GM19452 (cell line): Measurements from ENCODE around the gene MLLT3.

ENCODE experiments used
- ATAC-seq: cut with Tn5 transposase; IDR thresholded peaks from one replicate; pipeline ENCODE4 v1.9.1; 2021; ENCODE audit not compliant: unreplicated experiment

Gene MLLT3

GRCh38 chr9:20391208-20391607, 231.1 kb downstream of the MLLT3 start:
- no peak for ATAC-seq

- no peak for ATAC-seq
Observed at GRCh38 chr9:20390400-20390799, 231.9 kb downstream of the MLLT3 start.

GRCh38 chr9:20387062-20387461, 235.2 kb downstream of the MLLT3 start:
- ATAC-seq = no peak

DNA sequence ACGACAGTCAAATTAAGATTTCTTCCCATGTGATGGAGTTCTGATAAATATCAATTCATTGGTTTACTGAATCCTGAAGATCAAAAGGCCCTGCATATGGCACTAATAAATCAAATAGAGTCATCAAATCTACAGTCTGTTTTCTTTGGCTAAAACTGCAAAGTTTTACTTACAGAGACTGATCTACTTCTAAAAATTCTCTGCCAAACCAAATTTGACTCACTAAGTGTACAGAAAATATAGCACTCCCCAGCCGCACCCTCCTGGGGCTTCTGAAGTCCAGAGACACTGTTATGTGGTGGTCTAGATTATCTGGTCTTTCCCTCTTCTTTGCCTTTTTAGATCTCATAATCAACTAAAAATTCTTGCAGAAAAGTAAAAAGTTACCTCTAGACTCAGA, 237.7 kb downstream of the MLLT3 start:
- ATAC-seq = no peak

GRCh38 chr9:20382460-20383071, 239.7 kb downstream of the MLLT3 start:
- ATAC-seq = no peak

DNA sequence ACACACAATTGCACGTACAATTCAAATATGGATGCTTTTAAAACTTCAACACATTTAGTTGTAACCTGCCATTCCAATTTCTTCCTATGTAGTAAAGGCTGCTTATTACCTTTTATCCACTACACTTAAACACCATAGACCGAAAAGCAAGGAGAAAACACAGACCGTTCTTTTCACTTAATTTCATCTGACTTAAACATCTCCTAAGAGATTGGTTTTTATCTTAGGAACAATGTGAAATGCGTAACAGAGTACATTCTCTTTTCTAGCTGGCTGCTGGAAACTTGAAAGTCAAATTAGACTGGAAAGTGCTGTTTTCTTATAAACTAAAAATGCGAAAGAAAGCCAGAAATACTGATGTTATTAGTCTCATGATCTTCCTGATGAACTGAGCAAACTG, 241.8 kb downstream of the MLLT3 start:
- no peak for ATAC-seq

GRCh38 chr9:20379804-20380225, 242.5 kb downstream of the MLLT3 start:
- no peak for ATAC-seq

- ATAC-seq = no peak
Observed at GRCh38 chr9:20378851-20379250, 243.4 kb downstream of the MLLT3 start.

GRCh38 chr9:20377790-20378189, 244.5 kb downstream of the MLLT3 start:
- ATAC-seq = no peak

DNA sequence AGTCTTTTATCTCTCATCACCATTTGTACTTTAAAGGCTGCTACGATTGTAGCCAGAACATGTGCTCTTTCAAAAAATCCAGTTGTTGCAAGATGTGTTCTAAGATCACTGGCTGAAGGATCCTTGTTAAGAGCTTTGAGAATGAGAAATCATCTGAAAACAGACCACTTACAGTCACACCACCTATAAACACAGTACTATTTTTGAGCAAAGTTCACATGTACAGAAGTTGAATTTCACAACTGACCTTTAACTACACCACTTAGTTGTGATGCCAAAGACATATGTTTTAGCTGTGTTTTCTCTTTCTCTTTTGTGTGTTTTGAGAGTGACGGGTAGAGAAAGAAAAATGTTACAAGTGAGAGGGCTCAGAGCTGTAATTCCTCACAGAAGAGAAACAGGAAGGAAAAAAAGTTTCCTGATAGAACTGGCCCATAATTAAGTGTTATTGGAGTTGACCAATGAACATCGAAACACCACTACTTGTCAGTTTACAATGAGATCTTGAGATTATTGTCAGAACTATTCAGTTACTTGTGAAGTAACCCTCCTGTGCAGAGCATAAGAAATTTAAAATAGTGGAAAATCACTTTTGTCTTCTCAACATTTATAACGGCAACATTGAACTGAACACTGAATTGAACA, 245.4 kb downstream of the MLLT3 start:
- ATAC-seq = no peak

DNA sequence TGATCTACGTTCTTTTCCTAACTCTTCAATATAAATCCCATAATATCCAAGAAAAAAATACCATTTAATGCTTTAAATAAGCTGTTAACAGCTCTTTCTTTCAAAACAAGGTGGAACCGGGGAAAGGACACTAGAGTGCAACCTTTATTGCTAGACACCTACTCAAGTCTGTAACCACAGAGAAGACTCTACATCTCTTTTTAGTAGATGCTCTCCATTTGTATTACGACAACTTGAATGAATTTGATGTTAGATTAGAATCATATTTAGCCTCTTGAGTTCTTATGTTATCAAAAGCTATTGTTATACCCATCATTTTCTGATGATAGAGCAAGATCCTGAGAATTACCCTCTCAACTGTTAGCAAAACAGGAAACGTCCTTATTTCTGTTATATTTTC, 246.3 kb downstream of the MLLT3 start:
- no peak for ATAC-seq

DNA sequence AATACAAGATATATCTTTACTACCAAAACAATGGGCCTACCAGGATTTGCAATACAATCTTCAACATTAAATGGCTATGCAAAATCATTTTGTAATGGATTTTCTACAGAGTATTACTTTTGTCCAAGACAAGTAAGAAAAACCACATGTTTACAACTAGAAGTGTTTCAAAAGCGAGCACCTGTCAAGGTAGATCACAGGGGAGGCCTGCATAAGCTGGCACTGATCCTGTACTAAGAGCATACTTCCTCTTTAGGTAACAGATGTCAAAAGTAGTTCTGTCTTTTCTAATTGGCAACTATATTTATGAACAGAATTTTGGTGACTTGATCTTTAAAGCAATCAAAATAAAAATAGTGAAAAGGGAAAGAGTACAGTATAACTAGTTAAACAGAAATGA, 249.0 kb downstream of the MLLT3 start:
- no peak for ATAC-seq

DNA sequence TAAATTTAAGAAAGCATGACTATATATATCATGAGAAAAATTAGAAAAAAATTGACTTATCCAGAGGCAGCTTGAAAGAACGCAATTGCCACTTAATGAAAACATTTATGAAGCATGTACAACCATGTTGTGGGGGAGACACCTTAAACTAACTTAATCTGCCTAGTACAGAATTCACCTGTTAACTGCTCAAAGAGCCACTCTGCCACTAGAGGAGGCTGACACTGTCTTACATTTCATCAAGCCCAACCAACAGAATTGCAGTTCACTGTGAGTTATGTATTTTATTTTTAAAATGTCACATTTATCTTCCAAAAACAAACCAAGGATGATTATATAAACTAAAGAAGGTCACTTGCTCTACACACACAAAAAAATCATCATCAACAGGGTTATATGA, 252.9 kb downstream of the MLLT3 start:
- ATAC-seq = no peak

DNA sequence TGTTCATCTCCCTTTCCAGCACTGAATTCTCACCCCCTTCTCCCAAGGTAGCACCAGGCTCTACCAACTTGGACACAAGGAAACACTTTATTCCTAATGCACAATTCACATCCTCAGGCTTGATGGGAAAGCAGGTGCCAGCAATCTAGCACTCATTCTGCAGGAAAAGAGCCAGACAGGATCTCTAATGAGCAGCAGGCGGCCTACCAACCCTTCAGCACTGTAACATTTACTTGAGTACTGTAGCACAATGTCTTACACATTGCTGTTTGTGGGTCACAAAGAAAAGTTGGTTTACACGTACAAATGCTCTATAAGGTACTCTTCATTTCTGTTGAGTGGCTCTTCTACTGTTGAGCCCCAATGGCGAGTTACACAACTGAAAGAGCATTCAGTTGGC, 254.4 kb downstream of the MLLT3 start:
- ATAC-seq = no peak

DNA sequence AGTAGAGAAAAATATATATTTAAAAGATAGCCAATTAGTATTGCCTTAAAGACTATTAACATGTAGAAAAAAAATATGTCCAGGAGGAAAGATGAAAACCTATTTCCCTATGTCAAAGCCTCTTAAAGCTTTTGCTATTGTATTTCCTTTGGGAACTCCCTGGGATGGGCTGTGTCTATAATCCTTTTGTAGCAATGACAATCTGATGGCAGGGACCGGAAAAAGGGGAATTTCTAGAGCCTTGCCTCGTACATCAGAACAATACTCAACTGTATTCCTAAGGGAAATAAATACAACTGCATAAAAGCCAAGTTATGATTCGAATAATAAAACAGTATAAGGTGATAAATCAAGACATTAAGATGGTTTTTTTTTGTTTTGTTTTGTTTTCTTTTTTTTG, 257.3 kb downstream of the MLLT3 start:
- ATAC-seq = no peak

GRCh38 chr9:20363233-20363632, 259.1 kb downstream of the MLLT3 start:
- no peak for ATAC-seq

GRCh38 chr9:20361656-20362570, 260.4 kb downstream of the MLLT3 start:
- peak; percentile 59 for ATAC-seq

GRCh38 chr9:20361229-20361628, 261.1 kb downstream of the MLLT3 start:
- ATAC-seq = no peak

- ATAC-seq = no peak
Observed at GRCh38 chr9:20358207-20358606, 264.1 kb downstream of the MLLT3 start.

- no peak for ATAC-seq
Observed at GRCh38 chr9:20357037-20357432, 265.3 kb downstream of the MLLT3 start.

- peak; percentile 45 for ATAC-seq
Observed at GRCh38 chr9:20356403-20357036, 265.8 kb downstream of the MLLT3 start.
